ENCODE measurements around the gene CDHR2. TPM values are rescaled to one million over a fixed set of nuclear protein-coding genes. Genes with fewer than 3 reads are reported as not detected.

CDHR2 gene
- total RNA-seq, 1 donor from 2014 or later: not detected

DNA sequence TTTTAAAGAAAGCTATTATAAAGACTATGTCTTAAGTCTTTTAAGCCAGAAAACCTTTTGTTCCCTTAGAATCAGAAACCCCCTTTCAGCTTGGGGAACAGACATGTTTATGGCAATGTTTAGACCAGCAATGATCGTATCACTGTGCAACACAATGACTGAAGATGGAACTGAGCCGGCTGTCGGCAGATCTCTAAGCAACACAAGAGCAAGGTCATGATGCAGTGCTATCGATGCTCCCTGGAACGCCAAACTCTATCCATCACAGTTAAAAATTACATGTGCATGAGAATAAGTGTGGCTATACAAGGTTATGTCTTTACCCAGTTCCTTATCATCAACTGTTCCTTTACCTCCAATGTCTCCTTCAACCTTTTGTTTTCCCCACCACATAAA lies 10.2 kb upstream of the CDHR2 start:
- intact Hi-C loops (cut with DNase I): no loop called here
- Histone ChIP-seq H3K4me3 (no peak overlapping the region), H3K27me3 (no peaks in the 10 kb centered on the region), H3K9me3 (no peaks in the 10 kb centered on the region), H3K27ac (no peak overlapping the region), H3K36me3 (no peaks in the 10 kb centered on the region), H3K4me1 (peaks cover 59% of the 10 kb centered on the region)
- TF ChIP-seq POLR2AphosphoS5 (IDR thresholded peaks at IDR 0.05; ENCODE audit: insufficient read depth in 1 of 2, low read depth in 1 of 2): no peak
- no peak for DNase-seq (ENCODE audit: extremely low spot score in 2 of 2)

DNA sequence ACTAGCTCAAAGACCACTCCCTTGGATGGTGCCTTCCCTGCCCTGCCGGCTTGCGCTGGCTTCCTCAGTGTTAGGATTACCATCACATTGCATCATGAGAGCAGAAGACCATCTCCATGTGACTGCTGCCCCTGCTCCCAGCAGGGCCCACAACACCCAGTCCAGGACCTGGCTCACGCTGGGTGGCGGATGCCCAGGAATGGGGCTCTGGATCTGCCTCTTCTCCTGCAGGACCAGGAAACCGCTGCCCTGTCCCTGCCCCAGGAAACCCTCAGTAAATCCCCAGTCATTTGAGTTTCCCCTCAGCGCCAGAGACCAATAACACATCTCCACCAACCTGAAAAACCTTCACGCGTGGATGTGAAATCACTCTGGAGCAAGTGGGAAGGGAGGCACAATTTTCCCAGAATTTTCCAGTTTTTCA lies 8.7 kb upstream of the CDHR2 start:
- DNase-seq (ENCODE audit: extremely low spot score in 2 of 2): no peak
- TF ChIP-seq, protein P1, sequence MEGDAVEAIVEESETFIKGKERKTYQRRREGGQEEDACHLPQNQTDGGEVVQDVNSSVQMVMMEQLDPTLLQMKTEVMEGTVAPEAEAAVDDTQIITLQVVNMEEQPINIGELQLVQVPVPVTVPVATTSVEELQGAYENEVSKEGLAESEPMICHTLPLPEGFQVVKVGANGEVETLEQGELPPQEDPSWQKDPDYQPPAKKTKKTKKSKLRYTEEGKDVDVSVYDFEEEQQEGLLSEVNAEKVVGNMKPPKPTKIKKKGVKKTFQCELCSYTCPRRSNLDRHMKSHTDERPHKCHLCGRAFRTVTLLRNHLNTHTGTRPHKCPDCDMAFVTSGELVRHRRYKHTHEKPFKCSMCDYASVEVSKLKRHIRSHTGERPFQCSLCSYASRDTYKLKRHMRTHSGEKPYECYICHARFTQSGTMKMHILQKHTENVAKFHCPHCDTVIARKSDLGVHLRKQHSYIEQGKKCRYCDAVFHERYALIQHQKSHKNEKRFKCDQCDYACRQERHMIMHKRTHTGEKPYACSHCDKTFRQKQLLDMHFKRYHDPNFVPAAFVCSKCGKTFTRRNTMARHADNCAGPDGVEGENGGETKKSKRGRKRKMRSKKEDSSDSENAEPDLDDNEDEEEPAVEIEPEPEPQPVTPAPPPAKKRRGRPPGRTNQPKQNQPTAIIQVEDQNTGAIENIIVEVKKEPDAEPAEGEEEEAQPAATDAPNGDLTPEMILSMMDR (IDR thresholded peaks at IDR 0.05): no peak
- TF ChIP-seq POLR2AphosphoS5 (IDR thresholded peaks at IDR 0.05; ENCODE audit: insufficient read depth in 1 of 2, low read depth in 1 of 2): no peak
- TF ChIP-seq POLR2A (IDR thresholded peaks at IDR 0.05): no peak
- Histone ChIP-seq H3K4me1 (peaks cover 47% of the 10 kb centered on the region), H3K36me3 (no peaks in the 10 kb centered on the region), H3K27ac (no peak overlapping the region), H3K4me3 (no peak overlapping the region), H3K9me3 (no peaks in the 10 kb centered on the region), H3K27me3 (no peaks in the 10 kb centered on the region)
- intact Hi-C loops (cut with DNase I): loop anchor here (5.0 kb wide), 1 partner anchor 123 kb away; the partner anchor contains the start of gene CLTB

DNA sequence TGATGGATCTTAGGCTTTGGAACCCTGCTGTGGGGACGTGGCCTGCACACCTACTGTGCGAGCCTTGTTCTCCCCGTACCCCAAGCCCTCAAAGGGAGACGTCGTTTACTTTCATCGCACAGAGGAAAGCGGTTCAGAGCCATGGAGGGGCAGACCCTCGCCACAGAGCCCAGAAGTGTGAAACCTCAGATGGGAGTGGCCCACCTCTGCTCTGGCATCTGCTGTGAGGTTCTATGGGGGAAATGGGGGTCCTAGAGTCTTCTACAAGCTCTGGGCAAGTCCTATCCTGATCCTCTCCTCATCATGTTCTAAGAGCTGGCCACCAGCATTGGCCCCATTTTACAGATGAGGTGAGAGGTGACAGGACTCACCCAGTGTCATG lies 8.2 kb upstream of the CDHR2 start:
- H3K4me3 ChIP-seq: no peak overlapping the region
- H3K27me3 ChIP-seq: no peaks in the 10 kb centered on the region
- intact Hi-C loops (cut with DNase I): loop anchor here (5.0 kb wide), 1 partner anchor 124 kb away; the partner anchor contains the start of gene CLTB
- H3K4me1 ChIP-seq: peaks cover 42% of the 10 kb centered on the region
- H3K27ac ChIP-seq: peak overlapping the region; percentile 71
- H3K36me3 ChIP-seq: no peaks in the 10 kb centered on the region
- H3K9me3 ChIP-seq: no peaks in the 10 kb centered on the region
- TF ChIP-seq, protein P1 (IDR thresholded peaks at IDR 0.05): no peak
- no peak for TF ChIP-seq POLR2A (IDR thresholded peaks at IDR 0.05)
- no peak for TF ChIP-seq POLR2AphosphoS5 (IDR thresholded peaks at IDR 0.05; ENCODE audit: insufficient read depth in 1 of 2, low read depth in 1 of 2)
- no peak for DNase-seq (ENCODE audit: extremely low spot score in 2 of 2)

- no peak for DNase-seq (ENCODE audit: extremely low spot score in 2 of 2)
- H3K27me3 ChIP-seq: no peaks in the 10 kb centered on the region
- intact Hi-C loops (cut with DNase I): loop anchor here (5.0 kb wide), 1 partner anchor 124 kb away; the partner anchor contains the start of gene CLTB
- TF ChIP-seq POLR2A (IDR thresholded peaks at IDR 0.05) (peak in 1 of 2 donors; percentile 7), POLR2AphosphoS5 (IDR thresholded peaks at IDR 0.05; ENCODE audit: insufficient read depth in 1 of 2, low read depth in 1 of 2) (peak in 1 of 2 donors; percentile 55)
- TF ChIP-seq, protein P1 (IDR thresholded peaks at IDR 0.05): no peak
- no peaks in the 10 kb centered on the region for H3K36me3 ChIP-seq
- H3K4me3 ChIP-seq: no peak overlapping the region
- H3K4me1 ChIP-seq: peaks cover 37% of the 10 kb centered on the region
- H3K9me3 ChIP-seq: no peaks in the 10 kb centered on the region
- peak overlapping the region; percentile 71 for H3K27ac ChIP-seq
Observed at GRCh38 chr5:176541338-176542134, 7.6 kb upstream of the CDHR2 start.

DNA sequence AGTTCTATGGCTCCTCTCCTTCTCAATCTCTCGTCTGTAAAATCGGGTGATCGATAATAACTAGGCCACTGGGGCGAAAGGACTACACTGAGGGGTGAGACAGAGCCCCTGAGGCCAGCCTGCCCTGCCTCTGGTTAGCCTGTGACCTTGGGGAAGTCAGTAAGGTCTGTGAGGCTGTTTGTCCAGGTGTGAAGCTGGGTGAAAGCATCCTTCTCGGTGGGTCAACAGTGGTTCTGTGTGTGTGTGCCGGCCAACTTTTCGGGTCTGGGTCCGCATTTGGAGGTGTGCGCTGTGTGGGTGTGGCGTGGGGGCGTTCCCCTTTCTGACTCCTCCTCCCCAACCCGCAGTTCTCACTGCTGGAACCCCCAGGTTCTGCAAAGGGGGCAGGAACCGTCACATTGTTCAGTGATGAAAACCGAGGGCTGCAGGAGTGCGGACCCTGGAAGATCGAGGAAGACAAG lies 7.0 kb upstream of the CDHR2 start:
- TF ChIP-seq POLR2AphosphoS5 (IDR thresholded peaks at IDR 0.05; ENCODE audit: insufficient read depth in 1 of 2, low read depth in 1 of 2): no peak
- no peak for TF ChIP-seq POLR2A (IDR thresholded peaks at IDR 0.05)
- TF ChIP-seq, protein P1 (IDR thresholded peaks at IDR 0.05): no peak
- peak overlapping the region; percentile 54 to 89 for H3K4me3 ChIP-seq
- no peak for DNase-seq (ENCODE audit: extremely low spot score in 2 of 2)
- peaks cover 37% of the 10 kb centered on the region for H3K4me1 ChIP-seq
- no peaks in the 10 kb centered on the region for H3K27me3 ChIP-seq
- H3K27ac ChIP-seq: peak overlapping the region; percentile 71
- H3K9me3 ChIP-seq: no peaks in the 10 kb centered on the region
- H3K36me3 ChIP-seq: no peaks in the 10 kb centered on the region
- intact Hi-C loops (cut with DNase I): loop anchor here (5.0 kb wide), 1 partner anchor 125 kb away; the partner anchor contains the start of gene CLTB
